Lower leg skin (tissue), 3 donors: ENCODE measurements around the gene CDC37.

ENCODE experiments used
- POLR2A ChIP-seq, 2 donors: fragments of 450-650 bp; IDR thresholded peaks; one replicate each; pipeline ENCODE4 v1.6.1; 2016 to 2017; ENCODE audit warnings: antibody characterized with exemption in 2 of 2, mild to moderate bottlenecking in 1 of 2, moderate library complexity in 1 of 2
- TF ChIP-seq, protein P1 (sequence below), 3 donors: fragments of 450-650 bp; IDR thresholded peaks; one replicate each; pipeline ENCODE4 v1.5.1; 2016; ENCODE audit warnings: antibody characterized with exemption in 3 of 3, mild to moderate bottlenecking in 3 of 3, moderate library complexity in 2 of 3

DNA sequence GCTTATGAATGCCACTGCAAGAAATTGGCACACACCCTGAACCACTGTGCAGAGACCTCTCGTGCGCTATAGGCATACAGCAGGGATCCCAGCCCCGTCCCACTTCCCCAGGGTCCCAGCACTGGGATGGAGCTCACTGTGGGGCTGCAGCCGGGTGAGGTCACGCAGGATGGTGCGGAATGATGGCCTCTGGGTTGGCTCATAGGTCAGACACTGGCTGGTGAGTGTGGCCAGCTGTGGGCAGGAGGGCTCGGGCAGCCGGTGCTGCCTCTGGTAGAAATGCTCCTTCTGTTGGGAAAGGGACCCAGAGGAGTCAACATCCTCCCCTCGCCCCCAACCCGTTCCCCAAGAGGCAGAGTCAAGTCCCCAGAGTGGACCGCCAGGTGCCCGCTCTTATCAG lies 46.9 kb downstream of the CDC37 start:
- TF ChIP-seq POLR2A (IDR thresholded peaks at IDR 0.05) = no peak
- TF ChIP-seq, protein P1, sequence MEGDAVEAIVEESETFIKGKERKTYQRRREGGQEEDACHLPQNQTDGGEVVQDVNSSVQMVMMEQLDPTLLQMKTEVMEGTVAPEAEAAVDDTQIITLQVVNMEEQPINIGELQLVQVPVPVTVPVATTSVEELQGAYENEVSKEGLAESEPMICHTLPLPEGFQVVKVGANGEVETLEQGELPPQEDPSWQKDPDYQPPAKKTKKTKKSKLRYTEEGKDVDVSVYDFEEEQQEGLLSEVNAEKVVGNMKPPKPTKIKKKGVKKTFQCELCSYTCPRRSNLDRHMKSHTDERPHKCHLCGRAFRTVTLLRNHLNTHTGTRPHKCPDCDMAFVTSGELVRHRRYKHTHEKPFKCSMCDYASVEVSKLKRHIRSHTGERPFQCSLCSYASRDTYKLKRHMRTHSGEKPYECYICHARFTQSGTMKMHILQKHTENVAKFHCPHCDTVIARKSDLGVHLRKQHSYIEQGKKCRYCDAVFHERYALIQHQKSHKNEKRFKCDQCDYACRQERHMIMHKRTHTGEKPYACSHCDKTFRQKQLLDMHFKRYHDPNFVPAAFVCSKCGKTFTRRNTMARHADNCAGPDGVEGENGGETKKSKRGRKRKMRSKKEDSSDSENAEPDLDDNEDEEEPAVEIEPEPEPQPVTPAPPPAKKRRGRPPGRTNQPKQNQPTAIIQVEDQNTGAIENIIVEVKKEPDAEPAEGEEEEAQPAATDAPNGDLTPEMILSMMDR (IDR thresholded peaks at IDR 0.05) = no peak
